GM23338 (cell line): ENCODE data around the gene CD6. TPM values are rescaled to one million over a fixed set of nuclear protein-coding genes. Genes with fewer than 3 reads are reported as not detected.
A peak's percentile ranks its signal among the peaks of the same experiment; 100 is the strongest.

Experiments used
- ATAC-seq: fragments of 200-7000 bp; cut with Tn5 transposase; 3 replicates; pipeline ENCODE4 v1.9.1; 2020
- DNase-seq: peaks from one replicate; pipeline ENCODE4 v3.0.0-alpha.2; 2015; ENCODE audit warnings: low spot score
- H2AFZ ChIP-seq: fragments of 200-600 bp; sonication (generic); 2 replicates; pipeline ENCODE4 v1.8.0; 2016; ENCODE audit warnings: antibody characterized with exemption, mild to moderate bottlenecking, moderate library complexity
- H3F3A ChIP-seq: fragments of 200-600 bp; sonication (generic); replicated peaks from 2 replicates; pipeline ENCODE4 v1.8.0; 2017; ENCODE audit warnings: antibody characterized with exemption, mixed run types, low read depth
- H3K27ac ChIP-seq: fragments of 200-600 bp; sonication (generic); 2 replicates; pipeline ENCODE4 v1.6.1; 2016; ENCODE audit warnings: low read depth
- H3K27me3 ChIP-seq: fragments of 200-600 bp; sonication (generic); 2 replicates; pipeline ENCODE4 v1.8.0; 2016; ENCODE audit warnings: mild to moderate bottlenecking, mixed run types, moderate library complexity; ENCODE audit not compliant: insufficient read depth
- H3K36me3 ChIP-seq: fragments of 200-600 bp; sonication (generic); 2 replicates; pipeline ENCODE4 v1.8.0; 2016; ENCODE audit warnings: mild to moderate bottlenecking; ENCODE audit not compliant: insufficient read depth
- H3K4me1 ChIP-seq: fragments of 200-600 bp; sonication (generic); 2 replicates; pipeline ENCODE4 v1.8.0; 2016; ENCODE audit warnings: mild to moderate bottlenecking, moderate library complexity; ENCODE audit not compliant: insufficient read depth
- H3K4me2 ChIP-seq: fragments of 200-600 bp; sonication (generic); 2 replicates; pipeline ENCODE4 v1.7.1; 2017; ENCODE audit warnings: mixed run types
- H3K4me3 ChIP-seq: fragments of 200-600 bp; sonication (generic); 2 replicates; pipeline ENCODE4 v1.6.1; 2016; ENCODE audit warnings: mixed run types
- H3K79me2 ChIP-seq: fragments of 200-600 bp; sonication (generic); replicated peaks from 2 replicates; pipeline ENCODE4 v1.8.0; 2017; ENCODE audit warnings: mild to moderate bottlenecking; ENCODE audit not compliant: insufficient read depth
- H3K9me2 ChIP-seq: fragments of 200-600 bp; sonication (generic); 2 replicates; pipeline ENCODE4 v1.8.0; 2017; ENCODE audit not compliant: insufficient read depth
- H4K20me1 ChIP-seq: fragments of 200-600 bp; sonication (generic); replicated peaks from 2 replicates; pipeline ENCODE4 v1.8.0; 2017; ENCODE audit warnings: mild to moderate bottlenecking; ENCODE audit not compliant: insufficient read depth
- H3K27ac Mint-ChIP-seq: 2 replicates; pipeline ENCODE4 v1.8.0; 2020; ENCODE audit warnings: inconsistent platforms, mild to moderate bottlenecking, moderate library complexity, mixed read lengths
- H3K27me3 Mint-ChIP-seq: 3 replicates; pipeline ENCODE4 v1.8.0; 2022; ENCODE audit warnings: low read depth, mild to moderate bottlenecking, moderate library complexity, mixed read lengths, inconsistent platforms; ENCODE audit not compliant: insufficient read depth, poor library complexity
- H3K36me3 Mint-ChIP-seq: 3 replicates; pipeline ENCODE4 v1.8.0; 2021; ENCODE audit warnings: low read depth, mild to moderate bottlenecking, inconsistent platforms, moderate library complexity, mixed read lengths
- H3K4me1 Mint-ChIP-seq: 3 replicates; pipeline ENCODE4 v1.8.0; 2020; ENCODE audit warnings: mild to moderate bottlenecking, inconsistent platforms, mixed read lengths
- H3K4me3 Mint-ChIP-seq: 3 replicates; pipeline ENCODE4 v1.8.0; 2021; ENCODE audit warnings: moderate library complexity, mild to moderate bottlenecking, inconsistent platforms, mixed read lengths
- H3K9me3 Mint-ChIP-seq: 3 replicates; pipeline ENCODE4 v1.8.0; 2020; ENCODE audit warnings: moderate library complexity, mild to moderate bottlenecking, inconsistent platforms, mixed read lengths
- EZH2 ChIP-seq: fragments of 200-600 bp; sonication (generic); IDR thresholded peaks from one replicate; pipeline ENCODE4 v1.8.0; 2017; ENCODE audit warnings: antibody characterized with exemption, mild to moderate bottlenecking, low read depth; ENCODE audit not compliant: unreplicated experiment
- JUNB ChIP-seq: IDR thresholded peaks from one replicate; pipeline ENCODE4 v1.6.1; 2016; ENCODE audit warnings: antibody characterized with exemption; ENCODE audit not compliant: unreplicated experiment
- POLR2AphosphoS5 ChIP-seq: IDR thresholded peaks from 2 replicates; pipeline ENCODE4 v1.6.1; 2016; ENCODE audit warnings: antibody characterized with exemption, low read depth
- STAT1 ChIP-seq: IDR thresholded peaks from one replicate; pipeline ENCODE4 v1.6.1; 2016; ENCODE audit warnings: antibody characterized with exemption; ENCODE audit not compliant: unreplicated experiment
- ZNF114 ChIP-seq: fragments of 250-450 bp; sonication (Bioruptor Pico); IDR thresholded peaks from 2 replicates; pipeline ENCODE4 v1.5.0; 2020; ENCODE audit warnings: mild to moderate bottlenecking, moderate library complexity
- polyA plus RNA-seq: library from polyadenylated mRNA; unstranded; fragments of >200 nt; fragmentation: Nextera tagmentation; extraction: Ambion mirVana; gene quantifications from 2 replicates; pipeline ENCODE4 v1.2.1, GENCODE V29; 2016
- total RNA-seq: library from RNA; depleted of rRNA; stranded (reverse); fragments of >200 nt; shearing (Covaris generic); gene quantifications from 2 replicates; pipeline ENCODE4 v1.2.3, GENCODE V29; 2014
- TF ChIP-seq, protein P1 (sequence below): fragments of 250-450 bp; sonication (Bioruptor Pico); IDR thresholded peaks from 2 replicates; pipeline ENCODE4 v1.5.0; 2020; ENCODE audit warnings: mild to moderate bottlenecking, moderate library complexity

Gene CD6
- total and polyA plus RNA-seq, 2 experiments from 2014 or later: 0.49 TPM; not detected in 1

DNA sequence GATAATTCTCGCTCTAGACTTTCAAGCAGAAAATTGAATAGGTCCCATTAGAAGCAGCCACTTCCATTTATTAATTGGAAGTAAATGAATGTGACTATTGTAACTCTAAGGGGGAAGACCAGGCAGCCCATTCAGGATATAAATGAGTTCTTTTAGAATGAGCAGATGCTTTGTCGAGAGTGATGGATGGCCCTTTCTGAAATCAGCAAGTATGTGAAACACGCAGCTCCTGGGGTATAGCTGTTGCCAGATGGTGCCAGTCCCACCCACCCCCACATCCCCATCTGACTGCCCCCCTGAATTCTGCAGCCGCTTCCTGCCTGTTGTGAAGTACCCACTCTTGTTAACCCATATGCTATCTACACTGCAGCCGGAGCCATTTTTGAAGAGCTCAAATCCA lies 23.2 kb upstream of the CD6 start:
- Mint-ChIP-seq H3K4me1 (peaks cover 44% of the 10 kb centered on the region), H3K36me3 (peaks cover 3% of the 10 kb centered on the region; the same call in 1 of the 3 replicates), H3K4me3 (no peak overlapping the region; the same call in 2 of the 3 replicates), H3K27ac (no peak overlapping the region), H3K27me3 (peaks cover 30% of the 10 kb centered on the region), H3K9me3 (no peaks in the 10 kb centered on the region)
- peak overlapping the region; percentile 73 for H3K4me2 ChIP-seq
- H3K27me3 ChIP-seq: peaks cover 30% of the 10 kb centered on the region
- 0 out of 2 replicates have a peak overlapping the region, but pooled peaks have one; percentile 78 for H3K27ac ChIP-seq
- H2AFZ ChIP-seq: no peak overlapping the region
- no peak for ATAC-seq
- H3F3A ChIP-seq: peaks cover 8% of the 10 kb centered on the region
- H3K4me3 ChIP-seq: peak overlapping the region; percentile 2; the same call in 1 of the 2 replicates
- peaks cover 29% of the 10 kb centered on the region for H3K4me1 ChIP-seq
- no peaks in the 10 kb centered on the region for H3K9me2 ChIP-seq
- TF ChIP-seq, protein P1, sequence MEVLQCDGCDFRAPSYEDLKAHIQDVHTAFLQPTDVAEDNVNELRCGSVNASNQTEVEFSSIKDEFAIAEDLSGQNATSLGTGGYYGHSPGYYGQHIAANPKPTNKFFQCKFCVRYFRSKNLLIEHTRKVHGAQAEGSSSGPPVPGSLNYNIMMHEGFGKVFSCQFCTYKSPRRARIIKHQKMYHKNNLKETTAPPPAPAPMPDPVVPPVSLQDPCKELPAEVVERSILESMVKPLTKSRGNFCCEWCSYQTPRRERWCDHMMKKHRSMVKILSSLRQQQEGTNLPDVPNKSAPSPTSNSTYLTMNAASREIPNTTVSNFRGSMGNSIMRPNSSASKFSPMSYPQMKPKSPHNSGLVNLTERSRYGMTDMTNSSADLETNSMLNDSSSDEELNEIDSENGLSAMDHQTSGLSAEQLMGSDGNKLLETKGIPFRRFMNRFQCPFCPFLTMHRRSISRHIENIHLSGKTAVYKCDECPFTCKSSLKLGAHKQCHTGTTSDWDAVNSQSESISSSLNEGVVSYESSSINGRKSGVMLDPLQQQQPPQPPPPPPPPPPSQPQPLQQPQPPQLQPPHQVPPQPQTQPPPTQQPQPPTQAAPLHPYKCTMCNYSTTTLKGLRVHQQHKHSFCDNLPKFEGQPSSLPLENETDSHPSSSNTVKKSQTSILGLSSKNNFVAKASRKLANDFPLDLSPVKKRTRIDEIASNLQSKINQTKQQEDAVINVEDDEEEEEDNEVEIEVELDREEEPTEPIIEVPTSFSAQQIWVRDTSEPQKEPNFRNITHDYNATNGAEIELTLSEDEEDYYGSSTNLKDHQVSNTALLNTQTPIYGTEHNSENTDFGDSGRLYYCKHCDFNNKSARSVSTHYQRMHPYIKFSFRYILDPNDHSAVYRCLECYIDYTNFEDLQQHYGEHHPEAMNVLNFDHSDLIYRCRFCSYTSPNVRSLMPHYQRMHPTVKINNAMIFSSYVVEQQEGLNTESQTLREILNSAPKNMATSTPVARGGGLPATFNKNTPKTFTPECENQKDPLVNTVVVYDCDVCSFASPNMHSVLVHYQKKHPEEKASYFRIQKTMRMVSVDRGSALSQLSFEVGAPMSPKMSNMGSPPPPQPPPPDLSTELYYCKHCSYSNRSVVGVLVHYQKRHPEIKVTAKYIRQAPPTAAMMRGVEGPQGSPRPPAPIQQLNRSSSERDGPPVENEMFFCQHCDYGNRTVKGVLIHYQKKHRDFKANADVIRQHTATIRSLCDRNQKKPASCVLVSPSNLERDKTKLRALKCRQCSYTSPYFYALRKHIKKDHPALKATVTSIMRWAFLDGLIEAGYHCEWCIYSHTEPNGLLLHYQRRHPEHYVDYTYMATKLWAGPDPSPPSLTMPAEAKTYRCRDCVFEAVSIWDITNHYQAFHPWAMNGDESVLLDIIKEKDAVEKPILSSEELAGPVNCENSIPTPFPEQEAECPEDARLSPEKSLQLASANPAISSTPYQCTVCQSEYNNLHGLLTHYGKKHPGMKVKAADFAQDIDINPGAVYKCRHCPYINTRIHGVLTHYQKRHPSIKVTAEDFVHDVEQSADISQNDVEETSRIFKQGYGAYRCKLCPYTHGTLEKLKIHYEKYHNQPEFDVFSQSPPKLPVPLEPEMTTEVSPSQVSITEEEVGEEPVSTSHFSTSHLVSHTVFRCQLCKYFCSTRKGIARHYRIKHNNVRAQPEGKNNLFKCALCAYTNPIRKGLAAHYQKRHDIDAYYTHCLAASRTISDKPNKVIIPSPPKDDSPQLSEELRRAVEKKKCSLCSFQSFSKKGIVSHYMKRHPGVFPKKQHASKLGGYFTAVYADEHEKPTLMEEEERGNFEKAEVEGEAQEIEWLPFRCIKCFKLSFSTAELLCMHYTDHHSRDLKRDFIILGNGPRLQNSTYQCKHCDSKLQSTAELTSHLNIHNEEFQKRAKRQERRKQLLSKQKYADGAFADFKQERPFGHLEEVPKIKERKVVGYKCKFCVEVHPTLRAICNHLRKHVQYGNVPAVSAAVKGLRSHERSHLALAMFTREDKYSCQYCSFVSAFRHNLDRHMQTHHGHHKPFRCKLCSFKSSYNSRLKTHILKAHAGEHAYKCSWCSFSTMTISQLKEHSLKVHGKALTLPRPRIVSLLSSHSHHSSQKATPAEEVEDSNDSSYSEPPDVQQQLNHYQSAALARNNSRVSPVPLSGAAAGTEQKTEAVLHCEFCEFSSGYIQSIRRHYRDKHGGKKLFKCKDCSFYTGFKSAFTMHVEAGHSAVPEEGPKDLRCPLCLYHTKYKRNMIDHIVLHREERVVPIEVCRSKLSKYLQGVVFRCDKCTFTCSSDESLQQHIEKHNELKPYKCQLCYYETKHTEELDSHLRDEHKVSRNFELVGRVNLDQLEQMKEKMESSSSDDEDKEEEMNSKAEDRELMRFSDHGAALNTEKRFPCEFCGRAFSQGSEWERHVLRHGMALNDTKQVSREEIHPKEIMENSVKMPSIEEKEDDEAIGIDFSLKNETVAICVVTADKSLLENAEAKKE (CRISPR knock-in tag): no peak
- no peak for TF ChIP-seq STAT1
- 0 out of 2 replicates have a peak, but pooled peaks cover 3% of the 10 kb centered on the region for H4K20me1 ChIP-seq
- H3K36me3 ChIP-seq: no peaks in the 10 kb centered on the region
- H3K79me2 ChIP-seq: peaks cover 6% of the 10 kb centered on the region; the same call in 1 of the 2 replicates
- DNase-seq: no peak

DNA sequence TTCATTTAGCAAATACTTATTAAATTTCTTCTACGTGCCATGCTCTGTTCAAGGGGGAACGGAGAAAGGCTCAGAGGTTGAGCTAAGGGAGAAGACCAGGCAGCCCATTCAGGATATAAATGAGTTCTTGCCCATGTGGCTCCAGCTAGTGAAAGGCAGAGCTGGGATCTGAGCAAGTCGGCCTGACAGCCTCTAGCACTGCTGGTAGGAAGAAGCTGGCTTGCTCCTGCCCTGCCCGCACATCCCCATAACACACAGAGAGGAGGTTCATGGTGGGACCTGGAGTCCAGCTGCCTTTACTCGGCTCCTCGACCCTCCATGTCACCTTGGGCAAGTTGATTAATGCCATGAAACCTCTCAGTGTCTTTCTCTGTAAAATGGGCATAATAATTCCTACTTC lies 21.5 kb upstream of the CD6 start:
- peaks cover 6% of the 10 kb centered on the region; the same call in 1 of the 2 replicates for H3K79me2 ChIP-seq
- H3K27ac Mint-ChIP-seq: no peak overlapping the region
- no peaks in the 10 kb centered on the region for H4K20me1 ChIP-seq
- H3K9me2 ChIP-seq: no peaks in the 10 kb centered on the region
- no peaks in the 10 kb centered on the region for H3K36me3 ChIP-seq
- H3K9me3 Mint-ChIP-seq: no peaks in the 10 kb centered on the region
- peaks cover 30% of the 10 kb centered on the region for H3K27me3 Mint-ChIP-seq
- H3K36me3 Mint-ChIP-seq: peaks cover 3% of the 10 kb centered on the region; the same call in 1 of the 3 replicates
- H3K4me1 ChIP-seq: peaks cover 29% of the 10 kb centered on the region
- peak overlapping the region; percentile 68 for H3K4me3 ChIP-seq
- H3K27ac ChIP-seq: no peak overlapping the region
- H3K4me3 Mint-ChIP-seq: peak overlapping the region; percentile 70
- peaks cover 30% of the 10 kb centered on the region for H3K27me3 ChIP-seq
- H3F3A ChIP-seq: peaks cover 8% of the 10 kb centered on the region
- H3K4me1 Mint-ChIP-seq: peaks cover 44% of the 10 kb centered on the region
- no peak for ATAC-seq
- DNase-seq: no peak
- H2AFZ ChIP-seq: no peak overlapping the region
- H3K4me2 ChIP-seq: peak overlapping the region; percentile 90
- TF ChIP-seq POLR2AphosphoS5 (no peak), JUNB (no peak), ZNF114 (CRISPR knock-in tag) (no peak), EZH2 (no peak)
- TF ChIP-seq, protein P1 (CRISPR knock-in tag): no peak
